Mucosa of rectum (tissue), 2 donors: ENCODE measurements around the gene COX20.

ENCODE experiments used
- H3K27ac ChIP-seq, 2 donors: one replicate each; pipeline ENCODE4 v1.7.0; 2013; ENCODE audit warnings: inconsistent platforms in 2 of 2, low read depth in 2 of 2, low read length in 2 of 2
- H3K27me3 ChIP-seq, 2 donors: one replicate each; pipeline ENCODE4 v1.7.0; 2013; ENCODE audit warnings: low read length in 2 of 2; ENCODE audit not compliant: control insufficient read depth in 2 of 2, insufficient read depth in 2 of 2
- H3K36me3 ChIP-seq, 2 donors: one replicate each; pipeline ENCODE4 v1.7.0; 2013; ENCODE audit warnings: low read length in 2 of 2; ENCODE audit not compliant: control insufficient read depth in 2 of 2, insufficient read depth in 2 of 2
- H3K4me1 ChIP-seq, 2 donors: one replicate each; pipeline ENCODE4 v1.7.0; 2013; ENCODE audit warnings: low read length in 2 of 2, mild to moderate bottlenecking in 1 of 2; ENCODE audit not compliant: control insufficient read depth in 2 of 2, insufficient read depth in 2 of 2
- H3K4me3 ChIP-seq, 2 donors: one replicate each; pipeline ENCODE4 v1.7.0; 2013; ENCODE audit warnings: low read length in 2 of 2
- H3K9ac ChIP-seq, 2 donors: one replicate each; pipeline ENCODE4 v1.7.0; 2013; ENCODE audit warnings: low read length in 2 of 2, low read depth in 1 of 2, mild to moderate bottlenecking in 1 of 2
- H3K9me3 ChIP-seq, 2 donors: one replicate each; pipeline ENCODE4 v1.7.0; 2013; ENCODE audit warnings: low read length in 2 of 2; ENCODE audit not compliant: control insufficient read depth in 2 of 2
- donor health status: healthy.
- donor health status: Normal muscosa, but diverticular disease.

The COX20 gene

DNA sequence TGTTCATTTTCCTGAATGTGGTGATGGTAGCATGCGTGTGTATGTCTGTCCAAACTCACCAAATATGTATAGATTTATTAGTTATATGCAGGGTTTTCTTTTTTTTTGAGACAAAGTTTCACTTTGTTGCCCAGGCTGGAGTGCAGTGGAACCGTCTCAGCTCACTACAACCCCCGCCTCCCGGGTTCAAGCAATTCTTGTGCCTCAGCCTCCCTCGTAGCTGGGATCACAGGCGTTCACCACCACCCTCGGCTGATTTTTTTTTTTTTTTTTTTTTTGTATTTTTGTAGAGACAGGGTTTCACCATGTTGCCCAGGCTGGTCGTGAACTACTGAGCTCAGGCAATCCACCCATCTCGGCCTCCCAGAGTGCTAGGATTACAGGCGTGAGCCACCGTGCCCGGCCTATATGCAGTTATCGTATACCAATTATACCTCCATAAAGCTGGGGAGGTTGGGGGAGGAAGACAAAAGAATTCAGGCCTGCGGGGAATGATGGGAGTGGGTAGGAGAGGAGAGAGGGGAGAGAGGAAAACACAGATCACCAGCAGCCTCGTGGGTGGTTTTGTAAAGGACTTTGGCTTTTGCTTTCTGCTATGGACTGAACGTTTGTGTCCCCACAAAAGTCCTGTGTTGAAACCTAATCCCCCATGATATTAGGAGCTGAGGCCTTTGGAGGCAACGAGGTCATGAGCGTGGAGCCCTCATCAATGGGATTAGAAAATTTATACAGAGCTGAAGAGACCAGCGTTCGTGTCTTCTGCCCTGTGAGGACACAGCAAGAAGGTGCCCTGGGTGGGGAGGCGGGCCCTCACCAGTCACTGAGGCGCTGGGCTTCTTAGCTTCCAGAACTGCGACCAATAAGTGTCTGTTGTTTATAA lies 33.3 kb downstream of the COX20 start:
- Histone ChIP-seq H3K9me3 (no peaks in the 10 kb centered on the region), H3K27me3 (no peaks in the 10 kb centered on the region), H3K9ac (no peak overlapping the region), H3K4me3 (no peak overlapping the region), H3K4me1 (peaks cover 3 to 7% of the 10 kb centered on the region in 2 donors), H3K36me3 (no peaks in the 10 kb centered on the region), H3K27ac (no peak overlapping the region)

GRCh38 chr1:244869364-244869827 lies 33.9 kb downstream of the COX20 start:
- H3K4me3 ChIP-seq: no peak overlapping the region
- no peak overlapping the region for H3K9ac ChIP-seq
- peaks cover 3 to 7% of the 10 kb centered on the region in 2 donors for H3K4me1 ChIP-seq
- no peak overlapping the region for H3K27ac ChIP-seq
- H3K36me3 ChIP-seq: no peaks in the 10 kb centered on the region
- no peaks in the 10 kb centered on the region for H3K9me3 ChIP-seq
- no peaks in the 10 kb centered on the region for H3K27me3 ChIP-seq

DNA sequence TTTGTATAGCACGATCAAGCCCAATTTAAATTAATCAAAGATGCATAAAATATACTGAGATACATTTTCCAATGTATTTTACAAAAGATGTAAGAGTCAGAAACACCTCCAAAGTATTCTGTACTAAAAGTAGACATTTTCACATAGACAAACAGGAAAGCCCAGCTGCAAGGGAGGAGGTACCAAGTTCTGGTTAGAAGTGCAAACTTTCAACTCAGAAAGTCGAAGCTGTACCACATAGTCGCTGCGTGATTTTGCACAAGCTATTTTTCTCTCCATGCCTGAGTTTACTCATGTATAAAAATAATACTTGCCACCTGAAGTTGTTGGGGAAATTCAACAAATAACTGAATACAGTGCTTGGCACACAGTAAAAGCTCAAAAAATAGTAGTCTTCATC lies 34.5 kb downstream of the COX20 start:
- no peak overlapping the region for H3K27ac ChIP-seq
- peaks cover 2 to 7% of the 10 kb centered on the region in 2 donors for H3K4me1 ChIP-seq
- no peaks in the 10 kb centered on the region for H3K36me3 ChIP-seq
- no peak overlapping the region for H3K9ac ChIP-seq
- H3K27me3 ChIP-seq: no peaks in the 10 kb centered on the region
- H3K4me3 ChIP-seq: no peak overlapping the region
- H3K9me3 ChIP-seq: no peaks in the 10 kb centered on the region

GRCh38 chr1:244874974-244875579 lies 39.6 kb downstream of the COX20 start:
- no peak overlapping the region for H3K27ac ChIP-seq
- no peak overlapping the region for H3K9ac ChIP-seq
- no peak overlapping the region for H3K4me3 ChIP-seq
- H3K9me3 ChIP-seq: no peaks in the 10 kb centered on the region
- no peaks in the 10 kb centered on the region for H3K36me3 ChIP-seq
- H3K4me1 ChIP-seq: no peaks in the 10 kb centered on the region
- no peaks in the 10 kb centered on the region for H3K27me3 ChIP-seq

DNA sequence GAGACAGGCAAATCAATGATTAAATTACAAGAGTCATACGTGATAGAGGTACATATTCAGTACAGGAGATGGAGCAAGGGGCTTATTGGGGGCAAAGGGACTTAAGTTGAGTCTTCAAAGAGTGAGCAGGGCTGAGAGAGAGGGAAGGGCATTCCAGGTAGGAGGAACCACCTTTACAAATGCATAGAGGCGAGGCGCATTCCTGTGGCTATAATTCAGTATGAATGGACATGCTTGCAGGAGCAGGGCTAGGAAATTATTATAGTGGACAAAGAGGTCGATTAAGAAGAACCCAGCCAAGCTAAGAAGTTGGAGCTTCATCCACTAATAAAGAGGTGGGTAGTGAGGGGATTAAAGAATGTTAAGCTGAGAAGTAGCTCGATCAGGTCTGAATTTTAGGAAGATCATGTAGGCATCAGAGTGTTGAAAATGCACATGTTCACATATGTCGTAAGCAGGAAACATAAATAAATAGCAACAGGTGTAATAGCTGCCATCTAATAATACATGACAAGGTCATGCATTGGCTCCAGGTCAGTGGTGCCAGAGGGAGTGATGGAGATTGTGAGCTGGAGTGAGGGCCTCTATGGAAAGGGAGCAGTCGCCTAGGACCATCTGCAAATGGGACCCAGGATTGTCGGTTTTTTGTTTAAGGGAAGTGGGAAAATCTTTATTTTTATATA lies 40.9 kb downstream of the COX20 start:
- Histone ChIP-seq H3K9ac (no peak overlapping the region), H3K9me3 (no peaks in the 10 kb centered on the region), H3K27me3 (no peaks in the 10 kb centered on the region), H3K4me1 (no peaks in the 10 kb centered on the region), H3K36me3 (no peaks in the 10 kb centered on the region), H3K4me3 (no peak overlapping the region), H3K27ac (no peak overlapping the region)

DNA sequence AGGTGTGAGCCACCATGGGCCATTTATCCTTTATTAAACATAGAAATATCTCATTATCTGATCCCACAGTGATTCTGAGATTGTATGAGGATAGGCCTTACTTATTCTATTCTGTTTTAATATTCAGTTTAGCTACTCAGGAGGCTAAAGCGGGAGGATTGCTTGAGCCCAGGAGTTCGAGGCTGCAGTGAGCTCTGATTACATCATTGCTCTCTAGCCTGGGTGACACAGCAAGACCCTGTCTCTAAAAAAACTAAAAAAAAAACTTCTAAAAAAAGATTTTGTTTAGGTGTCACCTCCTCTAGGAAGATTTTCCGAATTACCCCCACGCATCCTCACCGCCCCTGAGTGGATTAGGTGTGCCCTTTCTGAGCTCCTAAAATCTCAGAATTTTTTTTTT lies 43.2 kb downstream of the COX20 start:
- Histone ChIP-seq H3K4me3 (no peak overlapping the region), H3K27me3 (no peaks in the 10 kb centered on the region), H3K36me3 (no peaks in the 10 kb centered on the region), H3K9me3 (no peaks in the 10 kb centered on the region), H3K4me1 (no peaks in the 10 kb centered on the region), H3K9ac (no peak overlapping the region), H3K27ac (no peak overlapping the region)

DNA sequence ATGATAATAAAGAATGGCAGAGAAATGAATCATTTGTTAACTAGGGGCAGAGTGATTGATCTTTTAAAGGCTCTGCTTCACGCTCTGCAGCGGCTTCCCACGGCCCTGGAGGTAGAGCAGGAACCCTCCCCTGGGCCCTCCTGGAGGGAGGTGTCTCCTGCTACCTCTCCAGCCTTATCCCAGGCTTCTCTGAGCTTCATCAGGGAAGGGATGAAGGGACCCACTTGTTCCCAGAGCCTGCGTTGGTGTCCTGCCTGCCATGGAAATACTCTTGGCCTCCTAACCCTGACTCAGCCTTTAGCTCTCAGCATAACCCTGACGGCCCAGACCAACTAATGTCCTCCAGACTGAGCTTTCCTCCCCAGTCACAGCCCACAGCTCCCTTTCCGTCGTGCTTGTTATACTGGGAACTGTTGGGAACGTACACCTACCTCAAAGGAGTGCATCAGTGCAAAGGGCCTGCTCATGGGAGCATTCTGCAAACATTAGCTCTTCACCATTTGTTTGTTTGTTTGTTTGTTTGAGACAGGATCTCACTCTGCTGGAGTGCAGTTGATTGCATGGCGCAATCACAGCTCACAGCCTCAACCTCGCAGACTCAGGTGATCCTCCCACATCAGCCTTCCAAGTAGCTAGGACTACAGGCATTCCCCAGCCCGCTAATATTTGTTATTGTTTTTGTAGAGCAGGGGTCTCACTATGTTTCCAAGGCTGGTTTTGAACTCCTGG lies 46.3 kb downstream of the COX20 start:
- no peaks in the 10 kb centered on the region for H3K4me1 ChIP-seq
- H3K27ac ChIP-seq: no peak overlapping the region
- H3K36me3 ChIP-seq: no peaks in the 10 kb centered on the region
- H3K9me3 ChIP-seq: no peaks in the 10 kb centered on the region
- H3K4me3 ChIP-seq: no peak overlapping the region
- H3K27me3 ChIP-seq: no peaks in the 10 kb centered on the region
- H3K9ac ChIP-seq: no peak overlapping the region

DNA sequence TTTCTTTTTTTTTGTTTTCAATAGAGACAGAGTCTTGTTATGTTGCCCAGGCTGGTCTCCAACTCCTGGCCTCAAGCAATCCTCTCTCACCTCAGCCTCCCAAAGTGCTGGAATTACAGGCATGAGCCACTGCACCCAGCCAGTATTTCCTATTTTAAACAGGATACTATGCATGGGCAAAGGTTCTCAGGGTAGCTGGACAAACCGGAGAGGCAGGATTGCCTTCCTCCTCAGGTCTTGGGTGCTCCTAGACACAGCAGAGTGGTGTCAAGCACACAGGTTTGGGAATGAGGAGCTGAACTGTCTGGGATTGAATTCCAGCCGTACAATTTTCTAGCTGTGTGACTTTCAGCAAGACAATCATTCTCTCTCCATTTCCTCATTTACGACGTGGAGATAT lies 51.8 kb downstream of the COX20 start:
- Histone ChIP-seq H3K4me1 (no peaks in the 10 kb centered on the region), H3K27ac (no peak overlapping the region), H3K9ac (no peak overlapping the region), H3K9me3 (no peaks in the 10 kb centered on the region), H3K4me3 (no peak overlapping the region), H3K36me3 (no peaks in the 10 kb centered on the region), H3K27me3 (no peaks in the 10 kb centered on the region)

- Histone ChIP-seq H3K27me3 (no peaks in the 10 kb centered on the region), H3K9ac (no peak overlapping the region), H3K36me3 (no peaks in the 10 kb centered on the region), H3K4me1 (no peaks in the 10 kb centered on the region), H3K27ac (no peak overlapping the region), H3K4me3 (no peak overlapping the region), H3K9me3 (no peaks in the 10 kb centered on the region)
Observed at GRCh38 chr1:244893836-244894235, 58.4 kb downstream of the COX20 start.
